ENCODE measurements around the gene ARL4C. TPM values are rescaled to one million over a fixed set of nuclear protein-coding genes. Genes with fewer than 3 reads are reported as not detected.

The ARL4C gene
- total RNA-seq, 1 experiment from 2014 or later: 51.3 TPM

GRCh38 chr2:234474654-234475053 lies 22.2 kb downstream of the ARL4C start:
- CTCF ChIA-PET: no interaction called here
- no TSS peak for BruUV-seq (replicated peaks)
- no peak for TF ChIP-seq CTCF (conservative IDR thresholded peaks at IDR 0.05)

GRCh38 chr2:234472155-234472554 lies 24.7 kb downstream of the ARL4C start:
- POLR2A ChIA-PET (ENCODE audit: unreplicated experiment): interaction anchor here (0.6 kb wide), 1 partner anchor 505 kb away, joined by 4 read pairs; no protein-coding TSS in a partner anchor
- no TSS peak for BruUV-seq (replicated peaks)

More at GRCh38 chr2:234474654-234475053, 22.2 kb downstream of the ARL4C start:
- H3K36me3 ChIP-seq (ENCODE audit: low read depth): no peaks in the 10 kb centered on the region
- H3K27ac ChIP-seq: no peak overlapping the region
- DNase-seq: no peak
- H2AFZ ChIP-seq: no peak overlapping the region
- no peaks in the 10 kb centered on the region; the same call in 1 of the 2 replicates for H3K9me2 ChIP-seq (ENCODE audit: insufficient read depth)
- H3K9me3 ChIP-seq (ENCODE audit: insufficient read depth, low read depth): no peaks in the 10 kb centered on the region
- peaks cover 3% of the 10 kb centered on the region; the same call in 1 of the 2 replicates for H3K4me1 ChIP-seq (replicated peaks; ENCODE audit: insufficient read depth)
- H3F3A ChIP-seq (ENCODE audit: insufficient read depth, low read depth): no peaks in the 10 kb centered on the region
- H3K79me2 ChIP-seq (ENCODE audit: low read depth): no peaks in the 10 kb centered on the region
- intact Hi-C loops (cut with micrococcal nuclease; ENCODE audit: unreplicated experiment): no loop called here
- POLR2A ChIA-PET (ENCODE audit: unreplicated experiment): no interaction called here
- H3K4me3 ChIP-seq: no peak overlapping the region
- no peaks in the 10 kb centered on the region for H4K20me1 ChIP-seq (ENCODE audit: insufficient read depth)
- H3K27me3 ChIP-seq (ENCODE audit: insufficient read depth, low read depth): no peaks in the 10 kb centered on the region
- no peak overlapping the region for H3K4me2 ChIP-seq

GRCh38 chr2:234469972-234470371 lies 26.9 kb downstream of the ARL4C start:
- H4K20me1 ChIP-seq (ENCODE audit: insufficient read depth): no peaks in the 10 kb centered on the region
- DNase-seq: no peak
- peaks cover 11% of the 10 kb centered on the region for H3K4me1 ChIP-seq (replicated peaks; ENCODE audit: insufficient read depth)
- ChIA-PET POLR2A (ENCODE audit: unreplicated experiment) (no interaction called here), CTCF (no interaction called here)
- H3K27me3 ChIP-seq (ENCODE audit: insufficient read depth, low read depth): no peaks in the 10 kb centered on the region
- no peaks in the 10 kb centered on the region for H3F3A ChIP-seq (ENCODE audit: insufficient read depth, low read depth)
- H2AFZ ChIP-seq: no peak overlapping the region
- no peaks in the 10 kb centered on the region for H3K36me3 ChIP-seq (ENCODE audit: low read depth)
- TF ChIP-seq CTCF (conservative IDR thresholded peaks at IDR 0.05) (no peak), EZH2 (IDR thresholded peaks at IDR 0.05; ENCODE audit: low read depth) (no peak)
- no peak overlapping the region for H3K4me2 ChIP-seq
- intact Hi-C loops (cut with micrococcal nuclease; ENCODE audit: unreplicated experiment): no loop called here
- no peak overlapping the region for H3K4me3 ChIP-seq
- H3K79me2 ChIP-seq (ENCODE audit: low read depth): no peaks in the 10 kb centered on the region
- no TSS peak for BruUV-seq (replicated peaks)
- no peaks in the 10 kb centered on the region for H3K9me3 ChIP-seq (ENCODE audit: insufficient read depth, low read depth)
- H3K9me2 ChIP-seq (ENCODE audit: insufficient read depth): no peaks in the 10 kb centered on the region
- H3K27ac ChIP-seq: no peak overlapping the region

More at GRCh38 chr2:234472155-234472554, 24.7 kb downstream of the ARL4C start:
- intact Hi-C loops (cut with micrococcal nuclease; ENCODE audit: unreplicated experiment): no loop called here
- Histone ChIP-seq H2AFZ (no peak overlapping the region), H3K4me1 (replicated peaks; ENCODE audit: insufficient read depth) (peaks cover 10% of the 10 kb centered on the region), H3K27me3 (ENCODE audit: insufficient read depth, low read depth) (no peaks in the 10 kb centered on the region), H3K36me3 (ENCODE audit: low read depth) (no peaks in the 10 kb centered on the region), H3K4me3 (no peak overlapping the region), H3K9me2 (ENCODE audit: insufficient read depth) (no peaks in the 10 kb centered on the region; the same call in 1 of the 2 replicates), H3F3A (ENCODE audit: insufficient read depth, low read depth) (no peaks in the 10 kb centered on the region), H3K79me2 (ENCODE audit: low read depth) (no peaks in the 10 kb centered on the region), H3K4me2 (no peak overlapping the region), H3K27ac (no peak overlapping the region), H4K20me1 (ENCODE audit: insufficient read depth) (no peaks in the 10 kb centered on the region), H3K9me3 (ENCODE audit: insufficient read depth, low read depth) (no peaks in the 10 kb centered on the region)
- no peak for DNase-seq
- CTCF ChIA-PET: no interaction called here
- TF ChIP-seq EZH2 (IDR thresholded peaks at IDR 0.05; ENCODE audit: low read depth): no peak
- no peak for TF ChIP-seq CTCF (conservative IDR thresholded peaks at IDR 0.05)
